ENCODE measurements around the gene PRKD1. TPM values are rescaled to one million over a fixed set of nuclear protein-coding genes. Genes with fewer than 3 reads are reported as not detected.

The PRKD1 gene
- total RNA-seq, 6 experiments from 2014 or later = 0.74 to 6.2 (median 2.2) TPM

GRCh38 chr14:29803045-29803444 lies 124.6 kb downstream of the PRKD1 start:
- Histone ChIP-seq H3K4me3 (no peak overlapping the region), H3K36me3 (no peaks in the 10 kb centered on the region), H3K27me3 (no peaks in the 10 kb centered on the region), H3K4me1 (no peaks in the 10 kb centered on the region), H3K9me3 (no peaks in the 10 kb centered on the region), H3K27ac (no peak overlapping the region)
- TF ChIP-seq, protein P1, sequence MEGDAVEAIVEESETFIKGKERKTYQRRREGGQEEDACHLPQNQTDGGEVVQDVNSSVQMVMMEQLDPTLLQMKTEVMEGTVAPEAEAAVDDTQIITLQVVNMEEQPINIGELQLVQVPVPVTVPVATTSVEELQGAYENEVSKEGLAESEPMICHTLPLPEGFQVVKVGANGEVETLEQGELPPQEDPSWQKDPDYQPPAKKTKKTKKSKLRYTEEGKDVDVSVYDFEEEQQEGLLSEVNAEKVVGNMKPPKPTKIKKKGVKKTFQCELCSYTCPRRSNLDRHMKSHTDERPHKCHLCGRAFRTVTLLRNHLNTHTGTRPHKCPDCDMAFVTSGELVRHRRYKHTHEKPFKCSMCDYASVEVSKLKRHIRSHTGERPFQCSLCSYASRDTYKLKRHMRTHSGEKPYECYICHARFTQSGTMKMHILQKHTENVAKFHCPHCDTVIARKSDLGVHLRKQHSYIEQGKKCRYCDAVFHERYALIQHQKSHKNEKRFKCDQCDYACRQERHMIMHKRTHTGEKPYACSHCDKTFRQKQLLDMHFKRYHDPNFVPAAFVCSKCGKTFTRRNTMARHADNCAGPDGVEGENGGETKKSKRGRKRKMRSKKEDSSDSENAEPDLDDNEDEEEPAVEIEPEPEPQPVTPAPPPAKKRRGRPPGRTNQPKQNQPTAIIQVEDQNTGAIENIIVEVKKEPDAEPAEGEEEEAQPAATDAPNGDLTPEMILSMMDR (IDR thresholded peaks at IDR 0.05) = no peak
- TF ChIP-seq POLR2A (IDR thresholded peaks at IDR 0.05) = no peak
- ATAC-seq = no peak
- intact Hi-C loops (cut with DNase I) = no loop called here
- no peak for DNase-seq

DNA sequence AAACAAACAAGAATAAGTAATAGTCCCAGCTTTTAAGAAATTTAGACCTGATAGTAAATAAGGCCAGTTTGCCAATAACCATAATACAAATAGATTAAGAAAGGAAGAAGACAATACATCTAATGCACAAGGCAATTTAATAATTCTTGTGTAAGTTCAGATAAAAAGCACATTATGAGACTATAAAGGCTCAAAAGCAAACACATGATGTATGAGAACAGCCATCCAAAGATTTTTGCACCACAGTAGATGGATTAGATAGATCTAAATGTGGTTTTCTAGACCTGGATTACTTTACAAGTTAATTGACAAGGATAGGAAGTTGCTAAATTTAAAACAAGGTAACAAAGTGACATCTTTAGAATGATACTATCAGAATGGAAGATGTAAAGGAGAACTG lies 125.4 kb downstream of the PRKD1 start:
- ATAC-seq = no peak
- Histone ChIP-seq H3K4me1 (no peaks in the 10 kb centered on the region), H3K4me3 (no peak overlapping the region), H3K36me3 (no peaks in the 10 kb centered on the region), H3K27me3 (no peaks in the 10 kb centered on the region), H3K9me3 (no peaks in the 10 kb centered on the region), H3K27ac (no peak overlapping the region)
- intact Hi-C loops (cut with DNase I) = no loop called here
- no peak for DNase-seq
- TF ChIP-seq POLR2A (IDR thresholded peaks at IDR 0.05) = no peak
- TF ChIP-seq, protein P1 (IDR thresholded peaks at IDR 0.05) = no peak

GRCh38 chr14:29800961-29801360 lies 126.7 kb downstream of the PRKD1 start:
- intact Hi-C loops (cut with DNase I) = no loop called here
- Histone ChIP-seq H3K27ac (no peak overlapping the region), H3K36me3 (no peaks in the 10 kb centered on the region), H3K4me3 (no peak overlapping the region), H3K27me3 (no peaks in the 10 kb centered on the region), H3K4me1 (no peaks in the 10 kb centered on the region), H3K9me3 (no peaks in the 10 kb centered on the region)
- no peak for ATAC-seq
- DNase-seq = no peak
- TF ChIP-seq, protein P1 (IDR thresholded peaks at IDR 0.05) = no peak
- TF ChIP-seq POLR2A (IDR thresholded peaks at IDR 0.05) = no peak

DNA sequence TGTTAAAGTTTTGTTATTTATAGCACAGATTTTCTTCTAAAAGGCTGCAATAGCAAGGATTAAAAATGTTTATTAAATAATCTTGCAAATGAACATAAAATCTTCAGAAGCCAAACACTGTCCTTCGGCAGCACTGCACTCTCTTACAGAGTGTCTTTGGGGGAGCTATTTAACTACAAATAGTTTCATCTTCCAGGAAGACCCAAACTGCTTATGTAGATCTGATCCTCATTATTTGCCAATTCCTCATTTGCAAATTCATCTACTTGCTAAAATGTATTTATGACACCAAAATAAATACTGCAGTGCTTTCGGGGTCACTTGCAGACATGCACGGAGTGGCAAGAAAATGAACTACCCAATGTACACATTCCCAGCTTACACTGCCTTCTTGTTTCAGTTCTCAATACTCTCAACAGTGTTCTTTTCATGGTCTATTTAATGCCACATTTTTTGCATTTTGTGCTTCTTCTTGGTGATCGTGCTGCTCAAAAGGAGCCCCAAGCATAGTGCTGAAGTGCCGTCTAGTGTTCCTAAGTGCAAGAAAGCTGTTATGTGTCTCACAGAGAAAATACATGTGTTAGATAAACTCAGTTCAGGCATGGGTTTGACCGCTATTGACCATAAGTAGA lies 128.1 kb downstream of the PRKD1 start:
- Histone ChIP-seq H3K4me1 (no peaks in the 10 kb centered on the region), H3K27ac (no peak overlapping the region), H3K9me3 (no peaks in the 10 kb centered on the region), H3K4me3 (no peak overlapping the region), H3K27me3 (no peaks in the 10 kb centered on the region), H3K36me3 (no peaks in the 10 kb centered on the region)
- intact Hi-C loops (cut with DNase I) = no loop called here
- ATAC-seq (no peak), DNase-seq (no peak)
- TF ChIP-seq POLR2A (IDR thresholded peaks at IDR 0.05) = no peak
- TF ChIP-seq, protein P1 (IDR thresholded peaks at IDR 0.05) = no peak
- 54% methylated on average over 6 of the region's 6 CpGs for WGBS (ENCODE audit: insufficient coverage, low coverage, low lambda C conversion rate, missing lambda C conversion rate)

DNA sequence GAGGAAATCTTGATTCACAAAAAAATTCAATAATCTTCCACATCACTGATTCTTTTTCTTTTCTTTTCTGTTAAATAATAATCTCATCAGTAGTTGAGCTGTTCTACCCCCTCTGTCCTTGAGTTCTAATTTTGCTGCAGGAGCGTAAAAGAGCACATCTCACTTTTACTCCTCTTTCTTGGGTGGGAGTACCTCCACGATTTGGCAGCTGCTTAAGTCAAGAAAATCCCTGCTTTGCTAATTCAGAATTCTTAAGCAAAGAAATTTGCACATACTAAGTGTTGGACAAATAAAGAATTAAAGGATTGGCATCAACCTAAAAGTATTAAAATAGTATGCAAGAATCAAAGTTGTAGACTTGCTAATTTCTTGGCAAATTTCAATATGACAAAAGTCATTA lies 128.8 kb downstream of the PRKD1 start:
- TF ChIP-seq, protein P1 (IDR thresholded peaks at IDR 0.05) = no peak
- TF ChIP-seq POLR2A (IDR thresholded peaks at IDR 0.05) = no peak
- Histone ChIP-seq H3K4me1 (no peaks in the 10 kb centered on the region), H3K36me3 (no peaks in the 10 kb centered on the region), H3K4me3 (no peak overlapping the region), H3K27me3 (no peaks in the 10 kb centered on the region), H3K9me3 (no peaks in the 10 kb centered on the region), H3K27ac (no peak overlapping the region)
- WGBS (ENCODE audit: insufficient coverage, low coverage, low lambda C conversion rate, missing lambda C conversion rate) = 62% methylated on average over 2 of the region's 2 CpGs
- DNase-seq = no peak
- intact Hi-C loops (cut with DNase I) = no loop called here
- ATAC-seq = no peak

Data from right lobe of liver (tissue), 6 donors.